HCT116 (cell line): ENCODE results near the gene MTMR10.

Experiments used
- CTCF ChIP-seq, 3 experiments: fragments of 200-600 bp in 1 of 3; sonication (generic) in 1 of 3; IDR thresholded peaks in 2 of 3; conservative IDR thresholded peaks in 1 of 3; 2 replicates each; pipeline ENCODE4 v1.5.1; 2012 to 2017; ENCODE audit warnings: low read depth in 2 of 3, low read length in 2 of 3, antibody characterized with exemption in 1 of 3, borderline replicate concordance in 1 of 3, control low read depth in 1 of 3, mild to moderate bottlenecking in 1 of 3, mixed read lengths in 1 of 3, mixed run types in 1 of 3, moderate library complexity in 1 of 3; ENCODE audit not compliant: insufficient read depth in 1 of 3
- EZH2 ChIP-seq: fragments of 200-600 bp; sonication (generic); IDR thresholded peaks from 2 replicates; pipeline ENCODE4 v1.6.1; 2017; ENCODE audit warnings: antibody characterized with exemption, mixed run types
- EZH2phosphoT487 ChIP-seq: fragments of 200-600 bp; IDR thresholded peaks from 2 replicates; pipeline ENCODE4 v1.6.1; 2018; ENCODE audit warnings: antibody characterized with exemption, borderline replicate concordance
- POLR2A ChIP-seq: IDR thresholded peaks from 2 replicates; pipeline ENCODE4 v1.7.0; 2011; ENCODE audit warnings: borderline replicate concordance; ENCODE audit not compliant: insufficient read depth, insufficient read length; ENCODE audit errors: extremely low read depth
- TF ChIP-seq, protein P1 (sequence below): IDR thresholded peaks from 2 replicates; pipeline ENCODE4 v1.6.1; 2012
- TF ChIP-seq, protein P2 (sequence below): IDR thresholded peaks from 2 replicates; pipeline ENCODE4 v1.6.1; 2012; ENCODE audit warnings: low read depth

- TF ChIP-seq CTCF (IDR thresholded peaks at IDR 0.05 in 2 of 3, conservative IDR thresholded peaks at IDR 0.05 in 1 of 3; ENCODE audit: borderline replicate concordance in 1 of 3, insufficient read depth in 1 of 3, low read depth in 2 of 3, low read length in 2 of 3) (no peak), EZH2phosphoT487 (no peak), POLR2A (no peak), EZH2 (no peak)
- TF ChIP-seq, protein P1, sequence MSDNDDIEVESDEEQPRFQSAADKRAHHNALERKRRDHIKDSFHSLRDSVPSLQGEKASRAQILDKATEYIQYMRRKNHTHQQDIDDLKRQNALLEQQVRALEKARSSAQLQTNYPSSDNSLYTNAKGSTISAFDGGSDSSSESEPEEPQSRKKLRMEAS = no peak
- TF ChIP-seq, protein P2, sequence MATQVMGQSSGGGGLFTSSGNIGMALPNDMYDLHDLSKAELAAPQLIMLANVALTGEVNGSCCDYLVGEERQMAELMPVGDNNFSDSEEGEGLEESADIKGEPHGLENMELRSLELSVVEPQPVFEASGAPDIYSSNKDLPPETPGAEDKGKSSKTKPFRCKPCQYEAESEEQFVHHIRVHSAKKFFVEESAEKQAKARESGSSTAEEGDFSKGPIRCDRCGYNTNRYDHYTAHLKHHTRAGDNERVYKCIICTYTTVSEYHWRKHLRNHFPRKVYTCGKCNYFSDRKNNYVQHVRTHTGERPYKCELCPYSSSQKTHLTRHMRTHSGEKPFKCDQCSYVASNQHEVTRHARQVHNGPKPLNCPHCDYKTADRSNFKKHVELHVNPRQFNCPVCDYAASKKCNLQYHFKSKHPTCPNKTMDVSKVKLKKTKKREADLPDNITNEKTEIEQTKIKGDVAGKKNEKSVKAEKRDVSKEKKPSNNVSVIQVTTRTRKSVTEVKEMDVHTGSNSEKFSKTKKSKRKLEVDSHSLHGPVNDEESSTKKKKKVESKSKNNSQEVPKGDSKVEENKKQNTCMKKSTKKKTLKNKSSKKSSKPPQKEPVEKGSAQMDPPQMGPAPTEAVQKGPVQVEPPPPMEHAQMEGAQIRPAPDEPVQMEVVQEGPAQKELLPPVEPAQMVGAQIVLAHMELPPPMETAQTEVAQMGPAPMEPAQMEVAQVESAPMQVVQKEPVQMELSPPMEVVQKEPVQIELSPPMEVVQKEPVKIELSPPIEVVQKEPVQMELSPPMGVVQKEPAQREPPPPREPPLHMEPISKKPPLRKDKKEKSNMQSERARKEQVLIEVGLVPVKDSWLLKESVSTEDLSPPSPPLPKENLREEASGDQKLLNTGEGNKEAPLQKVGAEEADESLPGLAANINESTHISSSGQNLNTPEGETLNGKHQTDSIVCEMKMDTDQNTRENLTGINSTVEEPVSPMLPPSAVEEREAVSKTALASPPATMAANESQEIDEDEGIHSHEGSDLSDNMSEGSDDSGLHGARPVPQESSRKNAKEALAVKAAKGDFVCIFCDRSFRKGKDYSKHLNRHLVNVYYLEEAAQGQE = no peak
Observed at GRCh38 chr15:31035610-31036009, 44.2 kb upstream of the MTMR10 start.
